HG02678 (cell line): Measurements from ENCODE around the gene UNG.
"Not testable (repeated sequence)": the region's sequence is repeated elsewhere in the genome, so short reads cannot be mapped to it uniquely, and the experiment has no call there.

Experiments used
- ATAC-seq: cut with Tn5 transposase; IDR thresholded peaks from one replicate; pipeline ENCODE4 v1.9.1; 2021; ENCODE audit warnings: mild to moderate bottlenecking, moderate library complexity; ENCODE audit not compliant: unreplicated experiment

The UNG gene

DNA sequence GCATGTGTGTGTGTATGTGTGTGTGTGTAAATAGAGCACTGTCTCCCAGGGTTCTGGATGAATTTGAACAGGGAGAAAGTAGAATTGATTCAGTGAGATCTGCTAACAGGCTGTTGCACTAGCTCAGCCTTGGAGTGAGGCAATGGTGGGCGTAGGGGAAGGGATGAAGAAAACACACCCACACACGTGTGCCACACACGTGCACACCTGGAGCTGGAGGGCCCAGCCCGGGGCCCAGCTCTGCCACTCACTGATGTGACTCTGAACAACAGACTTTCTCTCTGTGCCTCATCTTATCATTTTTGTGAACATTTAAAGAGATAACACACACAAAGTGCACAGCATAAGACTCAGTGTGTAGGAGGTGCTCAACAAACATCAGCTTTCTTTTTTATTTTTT lies 23.2 kb downstream of the UNG start:
- ATAC-seq = no peak

DNA sequence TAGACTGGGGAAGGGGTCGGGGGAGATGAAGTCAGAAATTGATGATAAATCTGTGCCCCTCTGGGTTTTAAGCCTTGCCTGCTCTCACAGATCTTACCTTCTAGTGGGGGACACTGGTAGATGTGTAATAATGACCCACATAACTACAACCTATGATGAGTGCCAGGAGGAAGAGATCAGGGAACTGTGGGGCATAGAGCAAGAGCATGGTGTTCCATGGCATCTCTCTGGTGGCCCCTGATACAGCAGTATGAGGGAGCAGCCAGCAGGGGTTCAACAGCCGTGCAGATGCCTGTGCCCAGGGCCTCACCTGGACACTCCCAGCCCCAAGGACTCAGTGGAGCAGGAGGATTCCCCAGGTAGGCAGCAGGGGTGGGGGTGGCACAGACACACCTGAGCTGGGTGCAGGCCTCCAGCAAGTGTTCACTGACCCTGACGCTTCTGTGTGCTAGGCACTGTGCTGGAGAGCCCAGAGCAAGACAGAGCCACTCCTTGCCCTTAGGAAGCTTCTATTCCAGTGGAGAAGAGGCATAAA lies 24.0 kb downstream of the UNG start:
- ATAC-seq = no peak

DNA sequence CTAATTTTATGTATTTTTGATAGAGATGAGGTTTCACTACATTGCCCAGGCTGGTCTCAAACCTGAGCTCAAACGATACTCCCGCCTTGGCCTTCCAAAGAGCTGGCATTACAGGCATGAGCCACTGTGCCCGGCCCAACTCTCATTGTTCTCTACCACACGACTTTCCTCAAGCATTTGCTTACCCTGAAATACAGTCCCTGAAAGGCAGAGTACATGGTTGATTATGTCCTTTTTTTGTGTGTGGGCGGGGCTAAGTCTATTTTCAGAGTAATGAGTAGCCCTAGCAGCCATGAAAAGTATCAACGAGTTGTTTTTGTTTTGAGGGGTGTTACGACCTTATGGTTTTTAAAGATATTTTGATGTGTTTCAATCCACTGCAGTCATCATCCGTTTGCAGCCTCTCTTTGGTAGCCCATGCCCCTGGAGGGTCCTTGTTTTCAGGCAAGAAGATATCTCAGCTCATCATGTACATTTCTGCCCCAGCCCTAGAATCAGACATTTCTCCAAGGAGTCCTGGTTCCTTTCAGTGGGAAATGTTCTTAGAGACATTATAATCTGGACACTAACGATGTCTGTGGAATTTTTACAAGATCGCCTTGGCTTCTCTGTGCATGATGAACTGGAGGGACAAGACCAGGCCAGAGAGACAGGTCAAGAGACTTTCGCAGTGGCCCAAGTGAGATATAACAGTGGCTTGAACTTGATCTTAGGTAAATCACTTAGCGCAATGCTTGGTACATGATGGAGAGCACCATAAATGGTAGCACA lies 27.7 kb downstream of the UNG start:
- ATAC-seq = no peak

DNA sequence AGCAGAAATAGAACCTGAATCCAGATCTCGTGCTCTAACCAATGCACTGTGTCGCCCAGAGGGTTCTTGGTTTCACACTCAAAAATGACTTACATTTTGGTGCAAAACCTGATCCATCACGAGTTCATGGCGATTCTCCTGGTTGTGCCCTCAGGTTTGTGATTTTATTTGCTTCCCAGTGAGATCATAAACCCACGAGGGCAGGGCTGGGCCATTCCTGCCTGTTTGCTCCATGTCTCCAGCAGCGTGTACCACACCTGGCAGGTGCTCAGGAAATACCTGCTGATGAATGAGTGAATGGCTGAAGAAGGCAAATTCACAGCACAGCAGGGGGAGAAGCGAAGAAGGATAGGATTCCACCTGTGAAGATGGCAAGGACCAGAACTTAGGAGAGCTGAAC lies 28.4 kb downstream of the UNG start:
- ATAC-seq = no peak

DNA sequence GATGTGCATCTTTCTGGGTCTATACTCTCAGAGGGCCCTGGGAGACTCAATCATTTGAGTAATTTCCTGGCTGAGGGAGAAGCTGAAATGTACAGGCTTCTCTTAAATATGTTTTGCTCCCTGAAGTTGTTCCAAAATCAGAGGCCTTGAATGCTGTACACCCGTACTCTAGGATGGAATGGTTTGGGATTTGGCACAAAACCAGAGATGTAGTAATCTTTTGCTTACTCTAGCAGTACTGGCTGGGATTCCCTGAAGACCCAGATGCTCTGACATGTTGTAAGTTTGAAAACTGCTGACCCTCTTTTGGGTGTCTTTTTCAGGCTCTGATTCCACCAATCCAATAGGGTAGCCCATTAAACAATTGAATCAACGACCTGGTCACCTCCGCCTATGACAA lies 29.4 kb downstream of the UNG start:
- ATAC-seq = no peak

DNA sequence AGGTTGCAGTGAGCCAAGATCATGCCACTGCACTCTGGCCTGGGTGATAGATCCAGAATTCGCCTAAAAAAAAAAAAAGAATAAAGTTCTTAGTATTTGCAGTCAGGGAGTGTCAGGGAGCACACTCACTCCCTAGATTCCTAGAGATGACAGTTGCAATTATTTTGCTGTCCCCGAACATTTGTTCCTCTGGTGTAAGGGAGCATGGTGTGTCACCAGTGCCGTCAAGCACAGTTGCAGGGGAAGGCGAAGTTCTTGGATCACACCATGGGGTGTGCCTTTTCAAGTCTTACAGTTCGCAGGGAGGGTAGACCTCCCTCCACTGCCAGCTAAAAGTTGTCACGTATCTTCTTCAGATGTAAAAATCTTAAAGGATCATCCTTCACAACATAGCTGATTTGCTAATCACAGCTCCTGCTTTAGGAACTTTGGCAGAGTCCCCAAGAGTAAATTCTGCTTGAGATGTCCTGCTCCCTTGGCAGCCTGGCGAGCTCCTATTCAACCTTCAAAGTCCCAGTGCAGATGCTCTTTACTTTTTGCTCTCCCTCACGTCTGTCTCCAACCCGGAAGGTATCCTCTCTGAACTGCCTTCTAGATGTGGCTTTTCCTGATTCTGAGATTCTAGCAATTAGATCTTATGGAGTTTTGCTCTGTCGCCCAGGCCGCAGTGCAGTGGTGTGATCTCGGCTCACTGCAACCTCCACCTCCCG lies 30.3 kb downstream of the UNG start:
- no peak for ATAC-seq

DNA sequence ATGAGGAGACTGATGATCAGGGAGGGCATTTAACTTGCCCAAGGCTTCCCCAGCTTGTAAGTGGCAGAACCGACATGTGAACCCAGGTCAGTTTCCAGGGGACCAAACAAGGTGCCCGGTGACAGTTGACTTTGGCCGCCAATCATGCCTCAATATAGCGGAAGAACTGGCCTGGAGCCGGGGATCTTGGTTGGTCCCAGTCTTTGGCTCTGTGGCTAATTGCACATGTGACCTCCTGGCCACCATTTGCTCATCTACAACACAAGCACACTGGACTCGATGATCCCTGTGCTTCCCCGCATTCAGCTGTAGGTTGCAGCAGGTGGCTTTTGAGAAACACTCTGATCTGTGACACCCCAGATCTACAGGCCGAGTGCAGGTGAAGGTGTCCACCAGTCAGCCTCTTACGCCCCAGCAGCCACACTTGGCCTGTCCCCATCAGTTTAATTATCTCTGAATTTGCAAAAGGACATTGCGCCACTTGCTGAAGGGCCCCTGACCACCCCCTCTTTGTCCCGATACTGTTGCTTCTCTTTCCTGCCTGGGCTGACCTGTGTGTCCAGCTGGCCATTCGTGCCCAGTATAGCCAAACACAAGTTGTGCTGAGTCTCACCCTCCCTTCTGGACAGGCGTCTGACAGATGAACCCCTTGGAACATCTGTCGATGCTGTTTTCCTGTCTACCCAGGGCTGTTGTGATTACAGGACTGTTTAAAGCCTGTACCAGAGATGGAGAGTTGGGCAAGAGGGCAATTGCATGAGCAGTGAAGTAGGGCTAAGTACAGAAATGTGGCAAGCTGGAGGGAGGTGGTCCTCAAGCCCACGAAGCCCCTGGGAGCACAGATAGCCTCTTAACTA lies 33.1 kb downstream of the UNG start:
- no peak for ATAC-seq

DNA sequence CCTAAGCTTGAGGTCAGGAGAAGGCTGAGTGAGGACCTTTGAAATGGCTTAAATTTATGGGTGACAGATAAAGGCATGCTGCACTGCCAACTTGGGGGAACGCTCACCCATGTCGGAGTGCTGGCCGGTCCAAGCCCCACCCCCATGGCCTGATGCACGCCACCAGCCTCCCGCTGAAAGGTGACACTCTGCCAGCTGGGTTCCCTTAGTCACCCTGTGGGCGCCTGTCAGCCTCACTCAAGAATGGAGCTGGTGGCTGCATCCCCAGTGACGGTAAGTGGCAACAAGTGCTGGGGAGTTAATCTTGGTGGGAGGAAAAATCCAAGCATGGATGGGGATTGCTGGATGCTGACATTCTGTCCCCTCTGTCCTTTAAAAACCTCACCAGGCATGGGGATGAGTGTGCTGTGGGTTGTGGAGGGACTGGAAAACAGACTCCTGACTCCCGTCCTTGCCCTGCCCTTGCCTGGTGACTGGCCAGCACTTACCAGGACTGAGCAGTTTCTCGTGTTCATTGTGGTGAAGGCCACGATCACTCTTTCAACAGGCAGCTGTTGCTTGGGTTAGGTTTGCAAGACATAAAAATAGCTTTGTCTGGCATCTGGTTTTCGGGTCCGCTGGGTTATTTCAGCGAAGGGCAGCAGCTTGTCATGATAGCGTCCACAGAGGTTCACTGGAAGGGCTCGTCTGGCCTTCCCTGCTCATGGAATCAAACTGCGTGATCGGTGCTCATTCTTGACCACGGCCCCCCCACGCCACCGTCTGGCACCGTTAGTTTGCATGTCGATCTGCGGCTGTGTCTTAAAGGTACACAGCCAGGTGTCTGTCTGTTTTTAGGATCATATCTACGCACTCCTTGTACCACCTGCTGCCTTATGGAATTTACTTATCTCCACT lies 34.0 kb downstream of the UNG start:
- no peak for ATAC-seq

DNA sequence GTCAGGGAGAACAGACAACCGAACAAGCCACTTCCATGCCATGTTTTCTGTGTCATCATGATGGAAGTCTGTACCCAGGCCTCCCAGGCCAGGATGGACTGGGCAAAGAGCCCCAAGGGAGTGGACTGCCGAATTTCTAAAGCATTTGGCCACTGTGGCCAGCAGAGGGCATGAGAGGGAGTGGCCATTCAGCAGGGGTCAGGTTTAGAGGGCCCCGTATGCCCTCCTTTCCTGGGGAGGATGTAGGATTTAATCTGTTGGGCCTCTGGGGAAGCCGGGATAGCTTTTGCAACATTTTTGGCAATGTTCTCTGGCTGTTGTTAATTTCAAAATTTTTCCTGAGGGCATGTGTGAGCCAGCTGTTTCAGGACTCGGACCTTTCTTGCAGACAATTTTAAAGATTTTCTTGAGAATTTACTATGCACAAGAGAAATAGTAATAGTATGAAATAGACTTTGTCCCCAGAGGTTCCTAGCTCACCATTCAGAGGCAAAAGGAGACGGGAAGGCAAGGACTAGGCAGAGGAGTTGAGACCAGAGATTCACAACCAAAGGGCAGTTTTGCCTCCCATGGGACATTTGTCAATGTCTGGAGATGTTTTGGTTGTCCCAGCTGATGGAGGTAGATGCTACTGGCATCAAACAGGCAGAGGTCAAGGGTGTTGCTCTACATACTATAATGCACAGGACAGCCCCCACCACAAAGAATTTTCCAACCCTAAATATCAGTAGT lies 37.0 kb downstream of the UNG start:
- ATAC-seq = no peak

DNA sequence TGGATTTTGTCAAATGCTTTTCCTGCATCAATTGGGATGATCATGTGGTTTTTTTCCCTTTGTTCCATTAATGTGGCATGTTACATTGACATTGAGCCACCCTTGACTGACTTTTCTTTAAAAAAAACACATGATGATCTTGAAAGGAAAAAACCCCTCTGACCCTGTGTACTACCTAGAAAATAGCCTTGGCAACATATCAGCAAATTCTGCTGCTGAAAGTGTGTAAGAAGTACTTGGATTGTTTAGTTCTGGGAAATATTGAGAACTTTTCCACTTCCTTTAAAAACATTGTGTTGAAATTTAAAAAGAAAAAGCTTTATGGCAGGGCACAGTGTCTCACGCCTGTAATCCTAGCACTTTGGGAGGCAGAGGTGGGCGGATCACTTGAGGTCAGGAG lies 39.7 kb downstream of the UNG start:
- ATAC-seq = no peak

DNA sequence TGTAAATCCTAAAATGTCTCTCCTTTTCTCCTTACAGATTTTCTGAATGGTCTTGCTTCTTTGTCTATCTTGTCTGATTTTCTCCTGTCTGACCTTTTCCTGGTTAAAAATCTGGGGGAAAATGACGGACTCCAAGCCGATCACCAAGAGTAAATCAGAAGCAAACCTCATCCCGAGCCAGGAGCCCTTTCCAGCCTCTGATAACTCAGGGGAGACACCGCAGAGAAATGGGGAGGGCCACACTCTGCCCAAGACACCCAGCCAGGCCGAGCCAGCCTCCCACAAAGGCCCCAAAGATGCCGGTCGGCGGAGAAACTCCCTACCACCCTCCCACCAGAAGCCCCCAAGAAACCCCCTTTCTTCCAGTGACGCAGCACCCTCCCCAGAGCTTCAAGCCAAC lies 42.0 kb downstream of the UNG start:
- no peak for ATAC-seq

DNA sequence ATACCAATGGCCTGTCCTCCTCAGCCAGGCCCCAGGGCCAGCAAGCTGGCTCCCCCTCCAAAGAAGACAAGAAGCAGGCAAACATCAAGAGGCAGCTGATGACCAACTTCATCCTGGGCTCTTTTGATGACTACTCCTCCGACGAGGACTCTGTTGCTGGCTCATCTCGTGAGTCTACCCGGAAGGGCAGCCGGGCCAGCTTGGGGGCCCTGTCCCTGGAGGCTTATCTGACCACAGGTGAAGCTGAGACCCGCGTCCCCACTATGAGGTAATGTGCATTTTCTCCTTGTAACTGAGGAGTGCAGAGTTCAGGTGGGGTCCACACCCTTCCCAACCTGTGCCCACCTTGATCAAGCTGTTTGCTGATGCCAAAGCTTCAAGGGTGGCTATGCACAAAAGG lies 42.4 kb downstream of the UNG start:
- no peak for ATAC-seq

DNA sequence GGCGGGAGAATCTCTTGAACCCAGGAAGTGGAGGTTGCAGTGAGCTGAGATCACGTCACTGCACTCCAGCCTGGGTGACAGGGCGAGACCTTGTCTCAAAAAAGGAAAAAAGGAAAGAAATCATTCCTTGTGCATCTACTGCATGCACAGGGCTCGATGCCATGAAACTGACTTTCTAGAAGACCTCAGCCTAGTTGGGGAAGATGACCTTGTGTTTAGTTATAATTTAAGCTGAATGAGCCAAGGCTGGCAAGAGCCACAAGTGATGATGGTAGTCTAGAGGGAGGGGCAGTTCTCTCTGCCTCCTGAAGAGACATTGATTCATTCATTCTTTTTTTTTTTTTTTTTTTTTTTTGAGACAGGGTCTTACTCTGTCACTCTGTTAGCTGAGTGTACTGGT lies 43.2 kb downstream of the UNG start:
- ATAC-seq = no peak

DNA sequence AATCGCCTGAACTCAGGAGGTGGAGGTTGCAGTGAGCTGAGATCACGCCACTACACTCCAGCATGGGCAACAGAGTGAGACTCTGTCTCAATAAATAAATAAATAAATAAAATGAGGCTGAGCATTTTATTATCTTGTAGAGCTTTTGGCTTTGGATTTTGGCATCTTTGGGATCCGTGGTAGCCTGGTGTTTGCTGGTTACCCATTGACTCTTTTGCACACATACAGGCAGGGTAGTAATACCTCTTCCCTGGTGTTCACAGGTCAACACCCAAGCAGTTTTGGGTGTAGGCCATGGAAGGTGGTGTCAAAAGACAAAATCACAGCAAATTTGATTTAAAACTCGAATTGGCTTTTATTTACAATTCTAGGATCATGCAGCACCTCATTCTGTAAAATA lies 46.8 kb downstream of the UNG start:
- no peak for ATAC-seq

DNA sequence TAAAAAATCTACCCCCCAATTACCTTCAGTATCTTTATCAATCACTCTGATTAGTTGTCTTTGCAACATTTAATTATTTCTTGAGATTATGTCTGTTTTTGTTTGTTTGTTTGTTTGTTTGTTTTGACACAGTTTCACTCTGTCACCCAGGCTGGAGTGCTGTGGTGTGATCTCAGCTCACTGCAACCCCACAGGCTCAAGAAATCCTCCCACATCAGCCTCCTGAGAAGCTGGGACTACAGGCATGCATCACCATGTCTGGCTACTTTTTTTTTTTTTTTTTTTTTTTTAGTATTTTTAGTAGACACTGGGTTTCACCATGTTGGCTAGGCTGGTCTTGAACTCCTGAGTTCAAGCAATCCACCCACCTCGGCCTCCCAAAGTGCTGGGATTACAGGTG lies 49.7 kb downstream of the UNG start:
- ATAC-seq = not testable (repeated sequence)

DNA sequence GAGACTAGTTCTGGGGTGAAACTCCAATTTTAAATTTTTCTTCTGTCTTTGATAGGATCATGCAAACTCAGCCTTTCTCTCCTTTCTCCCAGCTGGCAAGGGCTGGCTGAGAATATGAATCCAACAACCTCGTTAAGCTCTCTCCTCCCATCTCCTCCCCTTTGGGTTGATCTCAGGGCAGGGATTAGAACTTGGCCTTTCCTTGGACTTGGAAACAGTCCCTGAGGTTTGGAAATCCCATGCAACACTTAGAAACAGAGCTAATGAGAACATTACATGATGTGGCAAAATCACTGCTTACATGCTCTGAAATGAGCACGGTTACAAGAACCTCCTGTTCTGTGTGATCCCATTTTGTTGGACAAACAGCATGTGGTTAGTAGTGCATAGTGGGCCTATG lies 50.6 kb downstream of the UNG start:
- no peak for ATAC-seq

DNA sequence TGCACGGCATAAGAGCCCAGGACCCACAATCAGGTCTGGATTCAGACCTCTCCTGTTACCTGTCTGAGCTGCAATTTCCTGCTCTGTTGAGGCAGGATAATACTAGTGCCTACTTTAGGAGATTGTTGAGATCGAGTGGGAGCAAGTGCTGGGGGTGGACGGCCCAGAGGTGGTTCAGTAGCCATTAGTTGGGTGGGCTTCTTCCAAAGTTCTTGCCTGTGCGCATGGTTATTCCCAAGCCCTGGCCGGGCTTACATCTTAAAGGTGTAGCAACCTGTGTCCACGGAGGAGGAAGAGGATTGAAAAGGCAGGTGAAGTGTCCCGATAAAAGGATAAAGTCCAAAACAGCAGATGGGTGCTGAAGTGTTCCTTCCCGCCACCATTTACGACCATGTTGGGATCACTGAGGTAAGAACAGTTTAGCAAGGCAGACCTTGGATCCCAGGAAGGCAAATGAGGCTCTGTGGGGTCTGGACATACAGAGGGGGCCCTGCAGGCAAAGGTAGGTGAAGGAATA lies 52.8 kb downstream of the UNG start:
- ATAC-seq = no peak

DNA sequence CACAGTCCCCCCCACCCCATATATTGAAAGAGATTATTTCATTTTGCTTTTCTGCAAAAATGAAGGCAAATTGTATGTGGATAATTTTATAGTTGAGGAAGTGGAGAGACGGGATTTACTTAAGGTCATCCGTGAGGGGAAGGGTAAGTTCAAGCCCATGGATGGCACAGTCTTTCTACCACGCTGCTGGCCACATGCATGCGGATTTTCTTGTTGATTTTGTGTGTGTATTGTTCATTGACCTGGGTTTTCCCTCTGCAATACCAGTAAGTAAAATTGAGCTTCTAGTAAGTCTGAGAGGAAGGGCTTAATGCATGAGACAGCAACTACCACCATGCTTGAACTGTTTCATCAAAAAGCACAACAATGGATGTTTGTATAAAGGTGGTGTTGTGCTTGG lies 54.1 kb downstream of the UNG start:
- ATAC-seq = no peak

DNA sequence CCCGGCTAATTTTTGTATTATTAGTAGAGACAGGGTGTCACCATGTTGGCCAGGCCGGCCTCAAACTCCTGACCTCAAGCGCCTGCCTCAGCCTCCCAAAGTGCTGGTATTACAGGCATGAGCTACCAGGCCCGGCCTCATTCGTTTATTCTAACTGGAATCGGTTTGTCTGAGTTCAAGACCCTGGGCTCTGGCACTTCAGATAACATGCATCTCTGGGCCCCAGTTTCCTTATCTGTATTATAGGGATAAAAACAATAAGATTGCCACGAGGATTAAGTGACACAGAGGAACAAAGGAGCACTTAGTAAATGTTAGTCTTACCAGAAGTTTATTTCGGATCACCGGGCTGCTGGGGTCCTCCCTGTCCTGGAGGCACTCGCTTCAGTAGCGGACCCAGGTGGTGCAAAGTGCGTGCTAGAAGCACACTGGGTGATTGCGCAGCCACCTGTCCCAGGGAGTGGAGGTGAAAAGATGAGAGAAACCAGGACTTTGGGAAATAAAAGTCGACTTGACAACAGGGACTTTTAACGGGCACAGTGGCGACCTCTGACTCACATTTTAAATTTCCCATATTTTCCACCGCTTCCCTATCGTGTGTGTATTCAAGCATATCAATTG lies 56.5 kb downstream of the UNG start:
- no peak for ATAC-seq
